Posterior vena cava (tissue), 2 donors: ENCODE measurements around the gene C2orf76. TPM values are rescaled to one million over a fixed set of nuclear protein-coding genes. Genes with fewer than 3 reads are reported as not detected.

Experiments used
- DNase-seq: peaks from one replicate; pipeline ENCODE4 v3.0.0-alpha.2; 2020; ENCODE audit warnings: low spot score
- intact Hi-C, 2 donors: fragments of 100-400 bp; cut with DNase I; formaldehyde crosslinking; loops; one replicate each; pipeline versions ENCODE4 v1.14.1 to v1.14.2; 2022 to 2023
- total RNA-seq, 2 donors: library from RNA; stranded (reverse); fragmentation: NEBNext Ultra II Directional; extraction: Animal tissue kit (Norgen Biotek cat#: 25700); gene quantifications; one replicate each; pipeline ENCODE4 v1.2.1, GENCODE V29; 2021
- donor health status: DM: yes; HTN: yes; CAD: no.
- donor health status: DM: yes; HTN: yes; CAD: no.

C2orf76 gene
- total RNA-seq, 2 donors from 2014 or later, result 9.2 to 12.1 TPM

GRCh38 chr2:119308793-119309330 lies 57.8 kb downstream of the C2orf76 start:
- intact Hi-C loops, result no loop called here
- DNase-seq, result no peak

DNA sequence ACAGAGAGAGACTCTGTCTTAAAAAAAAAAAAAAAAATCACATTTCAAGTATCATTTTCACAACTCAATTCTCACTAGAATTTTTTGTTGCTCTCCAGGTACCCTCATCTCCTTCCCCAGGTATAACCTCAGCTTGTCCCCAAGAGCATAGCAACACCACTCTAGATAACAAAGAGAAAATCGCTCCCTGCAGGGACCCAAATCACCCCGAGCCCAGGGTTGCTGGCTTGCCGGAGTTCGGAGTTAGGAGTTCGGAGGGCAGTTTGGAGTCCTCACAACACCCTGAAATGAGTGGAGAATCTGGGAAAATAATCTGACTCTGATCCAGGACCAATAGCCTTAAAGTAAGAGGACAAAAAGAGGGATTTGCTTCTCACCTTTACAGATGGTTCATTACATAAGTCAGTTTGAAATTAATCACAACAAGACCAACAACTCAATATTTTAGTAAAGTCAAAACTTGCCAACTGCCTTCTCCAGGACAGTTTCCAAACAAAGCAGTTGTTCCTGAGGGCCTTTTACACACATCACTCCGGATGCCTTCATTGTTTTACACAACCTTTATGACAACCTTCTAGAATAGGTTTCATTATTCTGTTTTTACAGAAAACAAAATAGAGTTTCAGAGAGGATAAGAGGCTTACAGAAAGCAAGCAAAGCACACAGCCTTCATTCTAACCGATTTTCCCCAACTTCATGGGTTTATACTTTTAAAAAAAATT lies 59.1 kb downstream of the C2orf76 start:
- no peak for DNase-seq
- intact Hi-C loops, result loop anchor here in 1 of 2 donors (2.0 kb wide), 1 partner anchor 35 kb away; no protein-coding TSS in a partner anchor

GRCh38 chr2:119306196-119306590 lies 60.4 kb downstream of the C2orf76 start:
- intact Hi-C loops, result loop anchor here in 1 of 2 donors (2.0 kb wide), 1 partner anchor 33 kb away; no protein-coding TSS in a partner anchor
- DNase-seq, result no peak

DNA sequence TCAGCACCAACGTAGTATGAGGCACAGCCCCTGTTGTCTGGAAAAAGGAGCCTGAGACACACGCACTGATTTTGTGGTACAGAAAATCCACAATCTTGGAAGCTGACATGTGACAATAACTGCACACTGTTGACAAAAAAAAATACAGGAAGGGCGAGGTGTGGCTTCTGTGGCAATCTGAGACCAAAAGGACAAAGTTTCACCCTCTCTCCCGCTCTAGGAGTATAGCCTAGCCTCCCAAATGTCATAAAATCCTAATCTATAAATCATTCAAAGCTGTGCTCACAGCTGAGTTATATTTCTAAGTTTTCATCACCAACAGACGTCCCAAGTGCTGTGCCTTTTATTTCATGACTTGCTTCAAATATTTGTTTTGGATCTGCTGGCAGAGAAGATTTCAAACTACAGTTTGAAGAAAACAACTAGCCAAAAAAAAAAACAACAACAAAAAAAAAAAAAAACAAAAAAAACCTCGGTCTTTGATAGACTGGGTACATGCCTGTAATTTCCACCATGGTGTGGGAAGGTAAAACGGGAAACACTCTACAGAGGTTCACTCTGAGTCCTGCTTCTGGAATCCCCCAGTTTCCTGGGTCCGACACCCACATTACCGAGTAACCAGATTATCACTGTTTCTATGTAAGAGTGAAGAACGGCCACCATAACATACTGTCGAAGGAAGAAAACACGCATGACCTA lies 61.0 kb downstream of the C2orf76 start:
- intact Hi-C loops, result loop anchor here in 1 of 2 donors (2.0 kb wide), 1 partner anchor 33 kb away; no protein-coding TSS in a partner anchor
- DNase-seq, result no peak

DNA sequence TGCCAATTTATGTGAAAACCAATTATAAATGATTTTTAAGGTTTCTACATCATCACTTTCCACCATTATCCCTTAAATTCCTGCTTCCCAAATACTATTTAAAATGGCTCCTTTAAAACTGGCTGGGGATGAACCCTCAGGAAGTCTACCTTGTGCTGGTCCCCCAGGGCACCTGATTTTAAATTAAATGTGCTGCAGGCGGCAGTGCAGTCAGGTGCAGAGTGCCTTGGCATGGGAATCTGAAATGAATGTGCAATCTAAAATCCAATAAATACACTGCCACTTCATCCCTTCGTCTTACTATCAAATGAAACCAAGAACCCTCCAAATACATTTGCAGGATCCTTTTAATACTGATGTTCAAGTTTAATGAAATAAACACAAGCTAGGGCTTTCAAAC lies 61.8 kb downstream of the C2orf76 start:
- DNase-seq, result no peak
- intact Hi-C loops, result no loop called here

DNA sequence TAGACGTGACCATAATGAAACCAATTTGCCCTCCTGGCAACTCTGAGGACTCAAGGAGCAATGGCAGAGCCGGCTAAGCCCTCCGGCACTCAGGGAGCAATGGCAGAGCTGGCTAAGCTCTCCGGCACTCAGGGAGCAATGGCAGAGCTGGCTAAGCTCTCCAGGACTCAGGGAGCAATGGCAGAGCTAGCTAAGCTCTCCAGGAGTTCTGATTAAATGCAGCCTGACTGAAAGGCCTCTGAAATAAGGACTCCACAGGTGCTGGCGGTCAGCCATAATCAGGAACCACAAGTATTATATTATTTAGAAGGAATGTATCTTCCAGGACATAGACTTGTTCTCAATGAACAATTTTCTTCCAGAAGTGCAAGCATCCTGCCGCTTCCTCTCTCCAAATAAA lies 65.2 kb downstream of the C2orf76 start:
- DNase-seq, result no peak
- intact Hi-C loops, result no loop called here

- no peak for DNase-seq
- intact Hi-C loops, result no loop called here
Measured at GRCh38 chr2:119295688-119296375, 70.8 kb downstream of the C2orf76 start.

GRCh38 chr2:119294671-119295070 lies 72.0 kb downstream of the C2orf76 start:
- no peak for DNase-seq
- intact Hi-C loops, result no loop called here

GRCh38 chr2:119293900-119294299 lies 72.7 kb downstream of the C2orf76 start:
- intact Hi-C loops, result no loop called here

GRCh38 chr2:119293254-119293653 lies 73.4 kb downstream of the C2orf76 start:
- DNase-seq, result no peak
- intact Hi-C loops, result no loop called here

More at GRCh38 chr2:119293900-119294299, 72.7 kb downstream of the C2orf76 start:
- no peak for DNase-seq

GRCh38 chr2:119292226-119292625 lies 74.4 kb downstream of the C2orf76 start:
- intact Hi-C loops, result no loop called here
- no peak for DNase-seq

DNA sequence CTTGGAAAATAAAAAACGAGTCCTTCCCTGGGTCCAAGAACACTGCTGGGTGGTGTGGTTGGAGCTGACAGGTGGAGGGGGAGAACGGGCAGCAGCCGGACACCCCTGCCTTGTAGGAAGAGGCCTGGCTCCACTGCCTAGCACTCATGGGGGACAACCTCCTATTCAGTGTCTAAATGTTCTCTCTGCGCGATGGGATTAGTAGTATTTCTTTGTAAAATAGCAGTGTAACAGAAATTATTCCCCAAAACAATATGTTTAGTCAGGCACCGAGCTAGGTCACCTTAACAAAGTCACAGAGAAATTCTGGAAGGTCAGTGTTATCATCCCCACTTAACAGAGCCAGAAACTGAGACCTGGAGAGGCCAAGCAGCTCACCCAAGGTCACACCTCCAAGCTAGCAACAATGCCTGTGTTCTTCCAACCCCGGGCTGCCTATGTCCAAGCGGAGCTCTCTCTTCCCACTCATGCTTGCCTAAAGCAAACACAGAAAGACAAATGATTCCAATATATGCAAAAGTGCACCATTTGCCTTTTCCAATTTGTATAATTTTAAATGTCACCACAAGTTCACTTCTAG lies 75.0 kb downstream of the C2orf76 start:
- no peak for DNase-seq
- intact Hi-C loops, result no loop called here

DNA sequence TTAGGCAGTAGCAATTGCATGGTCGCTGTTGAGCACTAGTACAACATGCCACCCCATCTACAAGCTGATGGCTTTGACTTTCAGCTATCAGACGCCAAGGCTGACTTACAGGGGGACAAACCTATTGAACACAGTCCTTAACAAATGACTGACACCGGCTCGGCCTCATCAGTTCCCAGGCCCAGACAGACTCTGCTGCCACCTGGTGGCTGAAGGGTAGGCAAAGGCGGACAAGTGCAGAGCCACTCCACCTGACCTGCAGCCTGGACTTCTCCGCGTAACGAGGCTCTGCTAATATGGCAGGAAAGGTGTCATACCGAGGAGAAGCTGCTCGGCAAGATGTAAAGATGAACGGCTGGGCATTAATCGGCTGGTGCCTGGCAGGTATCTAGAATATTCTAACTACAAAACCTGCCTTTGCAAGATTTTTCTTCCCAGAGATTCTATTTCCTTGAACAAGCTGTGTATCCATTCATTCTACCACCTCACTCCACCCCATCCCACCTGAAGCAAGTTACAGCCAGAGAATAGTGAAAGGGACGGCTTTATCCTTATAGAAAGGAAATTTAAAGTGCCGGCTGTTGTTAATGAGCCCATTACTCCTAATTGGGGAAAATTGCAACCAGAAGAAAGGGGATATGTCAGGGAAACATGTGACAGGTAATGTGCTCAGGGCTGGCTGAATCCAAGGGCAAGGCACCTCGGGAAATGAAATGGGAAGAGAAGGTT lies 75.6 kb downstream of the C2orf76 start:
- DNase-seq, result peak; percentile 95
- intact Hi-C loops, result no loop called here

- intact Hi-C loops, result loop anchor here (10.0 kb wide), 2 partner anchors 275 to 405 kb away; no protein-coding TSS in a partner anchor
- no peak for DNase-seq
Measured at GRCh38 chr2:119289642-119290041, 77.0 kb downstream of the C2orf76 start.

GRCh38 chr2:119289093-119289492 lies 77.5 kb downstream of the C2orf76 start:
- intact Hi-C loops, result loop anchor here (10.0 kb wide), 2 partner anchors 274 to 404 kb away; no protein-coding TSS in a partner anchor

DNA sequence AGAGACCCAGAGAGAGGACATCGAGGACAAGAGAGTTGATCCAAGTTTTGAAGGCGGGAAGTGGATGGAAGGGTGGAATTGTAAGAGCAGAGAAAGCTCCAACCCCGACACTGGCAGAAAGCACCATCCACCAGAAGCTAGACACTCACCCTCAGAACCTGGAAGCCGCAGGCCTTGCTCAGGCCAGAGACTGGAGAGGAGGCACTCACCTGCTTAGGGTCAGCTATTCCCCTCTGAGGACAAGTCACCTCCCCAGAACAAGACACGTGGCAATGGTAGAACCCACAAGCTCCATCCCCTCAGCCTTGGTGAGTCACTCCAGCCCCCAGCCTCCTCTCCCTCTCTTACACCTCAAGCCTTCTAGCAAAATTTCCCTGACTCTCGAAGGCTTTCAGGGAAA lies 78.1 kb downstream of the C2orf76 start:
- DNase-seq, result no peak
- intact Hi-C loops, result loop anchor here (10.0 kb wide), 2 partner anchors 274 to 404 kb away; no protein-coding TSS in a partner anchor

More at GRCh38 chr2:119289093-119289492, 77.5 kb downstream of the C2orf76 start:
- DNase-seq, result no peak

DNA sequence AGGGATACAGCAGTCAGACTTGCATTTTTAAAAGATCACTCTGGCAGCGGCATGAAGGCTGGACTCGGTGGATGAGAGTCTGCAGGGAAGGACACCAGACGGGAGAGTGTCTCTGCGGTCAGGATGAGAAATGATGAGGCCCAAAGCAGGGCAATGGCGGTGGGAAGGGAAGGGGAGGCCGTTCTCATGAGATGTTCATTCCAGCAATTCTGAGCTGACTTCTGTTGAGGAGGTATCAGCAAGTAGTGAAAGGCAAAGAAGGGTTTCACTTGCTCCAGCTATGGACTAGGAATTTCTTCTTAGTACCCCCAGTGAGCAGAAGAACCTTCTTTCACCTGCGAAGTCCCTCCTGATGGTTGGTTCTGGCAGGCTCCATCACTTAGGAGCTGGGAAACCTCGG lies 80.0 kb downstream of the C2orf76 start:
- no peak for DNase-seq
- intact Hi-C loops, result loop anchor here (10.0 kb wide), 2 partner anchors 272 to 402 kb away; no protein-coding TSS in a partner anchor

DNA sequence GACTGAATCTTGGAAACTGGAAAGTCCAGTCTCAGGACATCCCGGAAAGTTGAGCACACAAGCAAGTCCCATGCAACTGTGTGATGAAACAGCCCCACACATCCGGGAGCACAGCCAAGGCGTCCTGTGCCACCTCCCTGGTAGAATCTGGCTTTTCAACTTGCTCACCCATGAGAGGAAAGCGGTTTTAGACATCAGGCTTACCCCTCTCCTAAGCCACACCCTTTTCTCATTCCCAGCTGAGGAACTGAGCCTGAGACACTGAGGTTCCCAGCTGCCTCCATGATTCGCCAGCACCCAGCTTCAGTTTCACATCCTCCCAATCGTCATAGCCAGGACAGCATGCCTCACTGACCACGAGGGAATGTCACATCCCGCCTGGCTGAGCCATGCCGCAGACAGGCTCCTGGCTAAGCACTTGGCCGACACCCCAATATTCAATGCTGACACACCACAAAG lies 82.7 kb downstream of the C2orf76 start:
- DNase-seq, result peak; percentile 88
- intact Hi-C loops, result loop anchor here (10.0 kb wide), 2 partner anchors 269 to 399 kb away; no protein-coding TSS in a partner anchor
